ENCODE data around the gene ONECUT3. TPM values are rescaled to one million over a fixed set of nuclear protein-coding genes. Genes with fewer than 3 reads are reported as not detected.
A peak's percentile ranks its signal among the peaks of the same experiment; 100 is the strongest.
"Not testable (repeated sequence)": the region's sequence is repeated elsewhere in the genome, so short reads cannot be mapped to it uniquely, and the experiment has no call there.

The ONECUT3 gene
- total RNA-seq, 8 experiments from 2014 or later: 0.11 to 3.7 (median 0.35) TPM; not detected in 1

DNA sequence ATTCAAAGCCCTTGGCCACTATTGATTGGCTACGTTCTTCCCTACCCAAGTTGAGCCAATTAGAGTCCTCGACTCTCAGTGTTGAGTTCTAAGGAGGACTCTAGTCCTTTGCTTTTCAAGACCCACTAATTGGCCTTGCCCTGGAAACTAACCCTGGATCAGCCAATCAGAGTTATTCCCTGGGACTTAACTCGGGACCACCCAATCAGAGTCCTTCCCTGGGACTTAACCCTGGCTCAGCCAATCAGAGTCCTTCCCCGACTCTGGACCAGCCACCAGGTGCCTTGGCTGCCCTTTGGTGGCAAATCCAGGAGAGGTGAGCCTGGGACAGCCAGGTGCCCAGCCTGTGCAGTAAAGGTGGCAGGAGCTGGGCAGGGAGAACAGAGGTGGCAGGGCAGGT, 30.0 kb downstream of the ONECUT3 start:
- in situ Hi-C loops (cut with MboI; ENCODE audit: low pct_unique_long_range_greater_than_20kb in 2 of 9, low sequenced_read_pairs in 9 of 9, unreplicated experiment in 9 of 9): loop anchor here in 3 of 9 experiments (25.0 kb wide), 2 partner anchors 96 to 246 kb away; no protein-coding TSS in a partner anchor
- Histone ChIP-seq H3K4me3 (no peak overlapping the region), H3K4me1 (replicated peaks in 1 of 2) (no peaks in the 10 kb centered on the region), H3K27ac (no peak overlapping the region)
- no peak for ATAC-seq (replicated peaks in 6 of 8)
- WGBS, 10 experiments: 11 to 100% (median 57%) methylated on average over 1 to 4 of the region's 4 CpGs; no CpG with 5 or more reads in 3 of the 10 experiments

DNA sequence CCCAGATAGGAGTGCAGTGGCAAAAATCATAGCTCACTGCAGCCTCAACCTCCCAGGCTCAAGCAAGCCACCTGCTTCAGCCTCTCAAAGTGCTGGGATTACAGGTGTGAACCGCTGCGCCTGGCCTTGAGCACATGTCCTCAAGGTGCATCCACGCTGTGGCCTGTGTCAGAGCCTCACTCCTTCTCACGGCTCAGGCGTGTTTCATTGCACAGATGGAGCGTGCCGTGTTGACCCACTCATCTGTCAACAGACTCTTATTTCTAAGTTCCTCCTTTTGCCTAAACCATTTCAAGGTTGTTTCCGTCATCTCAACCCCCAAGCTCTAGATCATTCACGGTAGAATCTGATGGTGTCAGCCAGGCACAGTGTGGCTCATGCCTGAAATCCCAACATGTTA, 30.6 kb downstream of the ONECUT3 start:
- H3K27ac ChIP-seq: no peak overlapping the region
- WGBS, 10 experiments: 40 to 100% (median 81%) methylated on average over 1 to 6 of the region's 9 CpGs; no CpG with 5 or more reads in 1 of the 10 experiments
- ATAC-seq (replicated peaks in 6 of 8): no peak
- H3K4me1 ChIP-seq (replicated peaks in 1 of 2): no peaks in the 10 kb centered on the region
- in situ Hi-C loops (cut with MboI; ENCODE audit: low pct_unique_long_range_greater_than_20kb in 2 of 9, low sequenced_read_pairs in 9 of 9, unreplicated experiment in 9 of 9): loop anchor here in 3 of 9 experiments (25.0 kb wide), 2 partner anchors 97 to 247 kb away; no protein-coding TSS in a partner anchor
- H3K4me3 ChIP-seq: no peak overlapping the region

DNA sequence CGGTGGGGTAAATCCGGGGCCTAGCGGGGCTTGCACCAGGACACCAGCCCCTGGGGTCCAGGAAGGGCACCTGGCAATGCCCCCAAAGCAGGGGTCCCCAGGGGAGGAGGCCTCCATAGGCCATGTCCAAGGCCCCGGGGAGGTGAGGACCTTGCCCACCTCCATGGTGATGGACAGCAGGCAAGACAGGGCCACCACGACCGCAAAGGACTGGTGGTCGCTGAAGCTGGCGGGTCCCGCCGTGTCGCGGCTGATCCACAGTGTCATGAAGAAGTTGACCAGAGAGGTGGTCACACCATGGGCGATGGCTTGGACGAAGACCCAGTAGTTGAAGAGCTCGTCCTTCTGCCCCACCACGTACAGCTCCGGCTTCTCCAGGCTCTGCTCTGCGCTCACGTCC, 32.0 kb downstream of the ONECUT3 start:
- no peak overlapping the region for H3K4me3 ChIP-seq
- H3K4me1 ChIP-seq (replicated peaks in 1 of 2): peaks cover 0 to 7% of the 10 kb centered on the region in 2 donors
- ATAC-seq (replicated peaks in 6 of 8): no peak
- in situ Hi-C loops (cut with MboI; ENCODE audit: low pct_unique_long_range_greater_than_20kb in 2 of 9, low sequenced_read_pairs in 9 of 9, unreplicated experiment in 9 of 9): loop anchor here in 3 of 9 experiments (25.0 kb wide), 2 partner anchors 98 to 248 kb away; no protein-coding TSS in a partner anchor
- no peak overlapping the region for H3K27ac ChIP-seq
- 63 to 87% (median 73%) methylated on average over 2 to 5 of the region's 19 CpGs; no CpG with 5 or more reads in 6 of the 10 experiments for WGBS, 10 experiments

DNA sequence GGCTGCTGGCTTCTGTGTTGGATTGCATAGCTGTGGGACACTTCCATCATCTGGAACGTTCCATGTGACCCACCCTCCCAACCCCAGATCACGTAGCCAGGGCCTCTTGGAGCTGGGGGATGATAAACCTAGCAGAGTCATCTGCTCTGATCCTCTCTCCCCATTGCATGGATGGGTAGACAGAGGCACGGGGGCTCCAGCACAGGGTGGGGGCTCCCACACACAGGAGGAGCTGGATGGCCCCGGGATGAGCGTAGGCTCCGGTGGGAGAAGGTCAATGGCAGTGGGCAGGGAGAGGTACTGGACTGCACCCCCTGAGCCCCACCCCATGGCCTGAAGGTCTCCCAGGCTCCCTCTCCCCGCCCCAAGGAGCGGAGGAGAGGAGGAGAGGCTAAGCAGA, 33.4 kb downstream of the ONECUT3 start:
- H3K27ac ChIP-seq: no peak overlapping the region
- WGBS, 10 experiments: 17 to 58% (median 20%) methylated on average over 1 to 2 of the region's 8 CpGs; no CpG with 5 or more reads in 7 of the 10 experiments
- ATAC-seq (replicated peaks in 6 of 8): no peak
- in situ Hi-C loops (cut with MboI; ENCODE audit: low pct_unique_long_range_greater_than_20kb in 2 of 9, low sequenced_read_pairs in 9 of 9, unreplicated experiment in 9 of 9): loop anchor here in 3 of 9 experiments (25.0 kb wide), 2 partner anchors 99 to 249 kb away; no protein-coding TSS in a partner anchor
- peaks cover 0 to 7% of the 10 kb centered on the region in 2 donors for H3K4me1 ChIP-seq (replicated peaks in 1 of 2)
- no peak overlapping the region for H3K4me3 ChIP-seq

DNA sequence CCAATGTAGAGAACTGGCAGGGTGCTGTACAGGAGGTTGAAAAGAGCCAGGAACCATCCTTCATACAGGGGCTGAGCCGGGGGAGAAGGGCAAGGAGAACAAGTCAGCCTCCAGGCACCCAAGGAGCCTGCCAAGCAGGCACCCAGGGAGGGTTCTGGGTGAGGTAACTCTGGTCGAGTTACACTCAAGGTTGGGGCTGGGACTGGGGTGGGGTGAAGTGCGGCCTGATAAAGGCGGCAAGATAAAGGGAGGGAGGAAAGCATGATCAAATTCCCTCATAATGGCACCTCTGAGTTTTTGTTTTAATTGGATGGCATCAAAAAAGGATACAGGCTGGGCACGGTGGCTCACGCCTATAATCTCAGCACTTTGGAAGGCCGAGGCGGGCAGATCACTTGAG, 33.8 kb downstream of the ONECUT3 start:
- no peak overlapping the region for H3K4me3 ChIP-seq
- no peak for ATAC-seq (replicated peaks in 6 of 8)
- 0 to 83% (median 30%) methylated on average over 1 to 2 of the region's 8 CpGs; no CpG with 5 or more reads in 6 of the 10 experiments for WGBS, 10 experiments
- H3K4me1 ChIP-seq (replicated peaks in 1 of 2): peaks cover 0 to 7% of the 10 kb centered on the region in 2 donors
- in situ Hi-C loops (cut with MboI; ENCODE audit: low pct_unique_long_range_greater_than_20kb in 2 of 9, low sequenced_read_pairs in 9 of 9, unreplicated experiment in 9 of 9): loop anchor here in 3 of 9 experiments (25.0 kb wide), 2 partner anchors 100 to 250 kb away; no protein-coding TSS in a partner anchor
- no peak overlapping the region for H3K27ac ChIP-seq

DNA sequence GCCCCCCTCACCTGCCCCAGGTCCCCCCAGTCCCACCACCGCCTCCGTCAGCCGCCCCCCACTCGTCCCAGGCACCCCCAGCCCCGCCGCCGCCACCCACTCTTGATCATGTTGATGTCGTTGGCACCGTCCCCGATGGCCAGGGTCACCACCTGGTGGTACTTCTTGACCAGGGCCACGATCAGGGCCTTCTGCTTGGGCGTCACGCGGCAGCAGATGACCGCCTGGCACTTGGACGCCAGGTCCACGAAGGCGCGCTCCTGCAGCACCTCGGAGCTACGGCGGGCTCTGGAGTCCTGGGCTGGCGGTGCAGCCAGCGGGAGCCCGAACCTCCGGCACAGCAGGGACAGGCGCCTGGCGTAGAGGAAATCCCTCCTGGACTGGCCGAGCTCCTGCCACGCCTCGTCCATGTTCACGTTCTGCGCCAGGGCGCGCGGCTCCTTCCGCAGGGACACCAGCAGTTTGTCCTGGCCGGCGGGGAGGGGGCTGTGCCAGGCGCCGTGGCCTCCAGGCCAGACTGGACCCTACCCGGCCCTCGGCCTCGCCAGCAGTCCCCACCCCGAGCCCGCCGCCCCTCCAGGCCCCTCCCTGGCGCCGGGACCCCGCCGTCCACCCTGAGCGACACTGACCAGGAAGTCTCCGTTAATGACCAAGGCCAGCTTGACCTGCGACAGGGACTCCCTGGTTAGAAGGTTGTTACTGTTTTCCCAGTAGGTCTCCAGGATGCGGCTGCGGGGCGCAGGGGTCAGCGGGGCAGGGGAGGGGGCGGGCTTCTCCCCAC, 36.1 kb downstream of the ONECUT3 start:
- Histone ChIP-seq H3K4me1 (replicated peaks in 1 of 2) (peaks cover 0 to 7% of the 10 kb centered on the region in 2 donors), H3K27ac (peak overlapping the region in 1 of 2 donors; percentile 10), H3K4me3 (peak overlapping the region in 1 of 5 donors; percentile 23)
- peak in 4 of 8 experiments; percentile 38 to 51 (median 48) for ATAC-seq (replicated peaks in 6 of 8)
- WGBS, 10 experiments: 0% methylated on average over 3 of the region's 59 CpGs; no CpG with 5 or more reads in 9 of the 10 experiments
- in situ Hi-C loops (cut with MboI; ENCODE audit: low pct_unique_long_range_greater_than_20kb in 2 of 9, low sequenced_read_pairs in 9 of 9, unreplicated experiment in 9 of 9): loop anchor here in 3 of 9 experiments (25.0 kb wide), 2 partner anchors 102 to 252 kb away; no protein-coding TSS in a partner anchor

DNA sequence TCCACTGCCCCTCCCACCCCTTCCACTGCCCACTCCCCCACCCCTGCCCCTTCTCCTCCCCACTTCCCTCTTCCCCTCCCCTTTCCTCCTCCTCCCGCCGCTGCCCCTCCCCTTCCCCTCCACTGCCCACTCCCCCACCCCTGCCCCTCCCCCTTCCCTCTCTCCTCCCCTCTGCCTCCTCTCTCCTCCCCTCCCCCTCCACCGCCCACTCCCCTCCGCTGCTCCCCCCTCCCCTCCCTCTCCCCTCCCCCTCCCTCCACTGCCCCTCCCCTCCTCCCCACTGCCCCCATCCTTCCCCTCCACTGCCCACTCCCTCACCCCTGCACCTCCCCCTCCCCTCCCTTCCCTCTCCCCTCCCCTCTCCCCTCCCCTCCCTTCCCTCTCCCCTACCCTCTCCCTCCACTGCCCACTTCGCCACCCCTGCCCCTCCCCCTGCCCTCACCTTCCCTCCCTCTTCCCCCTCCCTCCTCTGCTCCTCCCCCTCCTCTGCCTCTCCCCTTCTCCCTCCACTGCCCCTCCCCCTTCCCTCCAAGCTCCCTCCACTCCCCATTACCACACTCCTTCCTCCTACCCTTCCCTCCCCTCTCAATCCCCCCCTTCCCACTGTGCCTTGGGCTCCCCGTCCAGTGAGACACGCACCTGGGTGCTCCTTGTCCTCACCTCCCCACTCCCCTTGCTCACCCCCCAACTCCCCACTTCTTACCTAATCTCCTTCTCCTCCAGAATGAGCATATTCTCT, 36.9 kb downstream of the ONECUT3 start:
- peak overlapping the region in 1 of 5 donors; percentile 23 for H3K4me3 ChIP-seq
- WGBS, 10 experiments: no CpG with 5 or more reads among the region's 7 CpGs

DNA sequence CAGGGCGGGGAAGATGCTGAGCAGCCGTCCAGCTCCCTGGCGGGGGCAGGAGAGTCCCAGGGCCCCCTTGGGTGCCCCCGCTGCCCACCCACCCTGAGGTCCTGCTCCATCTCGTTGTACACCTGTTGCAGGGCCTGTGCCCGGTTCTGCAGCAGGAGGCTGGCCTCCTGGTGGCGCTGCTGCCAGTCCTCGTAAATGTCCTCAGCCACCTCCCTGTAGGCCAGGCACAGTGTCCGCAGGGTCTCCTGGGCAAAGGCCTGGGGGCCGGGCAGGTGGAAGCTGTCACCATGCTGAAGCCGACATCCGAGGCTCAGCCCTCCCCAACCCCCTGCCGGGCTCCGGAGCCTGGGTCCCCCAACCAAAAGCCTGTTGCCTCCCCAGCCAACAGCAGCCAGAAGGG, 38.6 kb downstream of the ONECUT3 start:
- in situ Hi-C loops (cut with MboI; ENCODE audit: low pct_unique_long_range_greater_than_20kb in 2 of 9, low sequenced_read_pairs in 9 of 9, unreplicated experiment in 9 of 9): loop anchor here in 3 of 9 experiments (25.0 kb wide), 2 partner anchors 105 to 255 kb away; no protein-coding TSS in a partner anchor
- no peak overlapping the region for H3K27ac ChIP-seq
- no peak for ATAC-seq (replicated peaks in 6 of 8)
- no peak overlapping the region for H3K4me3 ChIP-seq
- peaks cover 0 to 7% of the 10 kb centered on the region in 2 donors for H3K4me1 ChIP-seq (replicated peaks in 1 of 2)
- no CpG with 5 or more reads among the region's 14 CpGs for WGBS, 10 experiments

More for the DNA sequence above, 36.9 kb downstream of the ONECUT3 start:
- H3K4me1 ChIP-seq (replicated peaks in 1 of 2): peaks cover 0 to 7% of the 10 kb centered on the region in 2 donors
- in situ Hi-C loops (cut with MboI; ENCODE audit: low pct_unique_long_range_greater_than_20kb in 2 of 9, low sequenced_read_pairs in 9 of 9, unreplicated experiment in 9 of 9): loop anchor here in 3 of 9 experiments (25.0 kb wide), 2 partner anchors 103 to 253 kb away; no protein-coding TSS in a partner anchor
- peak in 2 of 8 experiments; percentile 2 to 68 for ATAC-seq (replicated peaks in 6 of 8)
- peak overlapping the region in 1 of 2 donors; percentile 68 for H3K27ac ChIP-seq

DNA sequence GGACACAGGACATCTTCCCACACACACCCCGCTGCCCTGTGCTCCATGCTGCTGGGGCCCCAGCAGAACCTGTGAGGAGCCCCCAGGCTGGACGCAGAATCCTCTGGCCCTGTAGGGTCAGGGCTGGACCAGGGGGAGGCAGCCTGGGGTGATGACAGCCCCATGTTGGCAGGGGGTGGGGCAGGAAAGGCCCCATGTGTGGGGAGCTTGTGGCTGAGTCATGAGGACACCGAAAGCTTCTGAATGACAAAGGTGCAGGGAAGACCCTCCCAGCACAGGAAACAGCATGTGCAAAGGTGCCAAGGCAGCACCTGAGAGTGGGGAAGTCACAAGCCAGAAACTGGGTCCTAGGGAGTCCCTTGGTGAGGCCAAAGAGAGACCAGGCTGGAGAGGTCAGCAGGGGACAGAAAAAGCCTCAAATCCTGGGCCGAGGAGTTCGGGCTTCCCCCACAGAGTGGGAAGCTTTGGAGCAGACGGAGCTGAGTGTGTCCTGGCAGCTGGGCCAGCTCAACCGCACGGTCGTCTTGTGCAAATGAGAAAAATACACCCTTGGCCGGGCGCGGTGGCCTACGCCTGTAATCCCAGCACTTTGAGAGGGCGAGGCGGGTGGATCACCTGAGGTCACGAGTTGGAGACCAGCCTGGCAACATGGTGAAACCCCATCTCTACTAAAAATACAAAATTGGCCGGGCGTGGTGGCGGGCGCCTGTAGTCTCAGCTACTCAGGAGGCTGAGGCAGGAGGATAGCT, 41.3 kb downstream of the ONECUT3 start:
- ATAC-seq (replicated peaks in 6 of 8): no peak
- in situ Hi-C loops (cut with MboI; ENCODE audit: low pct_unique_long_range_greater_than_20kb in 2 of 9, low sequenced_read_pairs in 9 of 9, unreplicated experiment in 9 of 9): loop anchor here in 3 of 9 experiments (25.0 kb wide), 2 partner anchors 107 to 257 kb away; no protein-coding TSS in a partner anchor
- WGBS, 10 experiments: 30 to 91% (median 69%) methylated on average over 1 to 9 of the region's 20 CpGs; no CpG with 5 or more reads in 4 of the 10 experiments

DNA sequence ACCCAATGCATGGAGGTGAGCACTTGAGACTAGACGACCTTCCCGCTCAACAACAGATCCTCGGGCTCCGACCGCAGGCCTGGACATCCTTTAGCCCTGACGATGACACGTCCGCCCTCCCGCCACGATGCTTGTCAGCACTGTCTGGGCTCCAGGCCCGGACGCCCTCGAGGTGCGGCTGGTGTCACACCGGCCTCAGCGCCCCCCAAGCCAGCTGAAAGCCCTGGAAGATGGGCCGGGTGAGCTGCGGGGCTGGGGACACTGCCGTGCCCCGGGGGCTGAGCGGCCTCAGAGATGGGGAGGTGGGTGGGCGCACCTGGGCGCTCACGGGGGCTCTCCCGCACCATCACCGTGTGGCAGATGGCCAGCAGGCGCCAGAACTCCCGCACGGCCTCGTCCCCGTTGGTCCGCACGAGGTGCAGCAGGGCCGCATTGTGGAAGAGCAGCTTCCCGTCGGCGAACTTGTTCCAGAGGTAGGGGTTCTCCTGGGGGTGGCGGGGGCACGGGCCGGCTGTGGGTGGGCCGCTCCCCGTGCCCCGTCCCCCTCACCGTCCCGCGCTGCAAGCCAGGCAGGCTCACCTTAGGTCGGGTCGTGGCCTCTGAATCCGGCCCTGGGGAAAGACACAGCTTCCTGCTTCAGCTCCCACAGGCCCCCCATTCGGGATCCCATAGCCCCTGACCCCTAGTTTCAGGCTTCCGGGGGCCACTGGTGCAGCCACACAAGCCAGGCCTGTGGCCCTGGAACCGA, 43.3 kb downstream of the ONECUT3 start:
- H3K4me3 ChIP-seq: no peak overlapping the region
- ATAC-seq (replicated peaks in 6 of 8): peak in 4 of 8 experiments; percentile 9 to 25 (median 16)

More for the DNA sequence above, 41.3 kb downstream of the ONECUT3 start:
- peaks cover 0 to 3% of the 10 kb centered on the region in 2 donors for H3K4me1 ChIP-seq (replicated peaks in 1 of 2)
- no peak overlapping the region for H3K27ac ChIP-seq
- no peak overlapping the region for H3K4me3 ChIP-seq

DNA sequence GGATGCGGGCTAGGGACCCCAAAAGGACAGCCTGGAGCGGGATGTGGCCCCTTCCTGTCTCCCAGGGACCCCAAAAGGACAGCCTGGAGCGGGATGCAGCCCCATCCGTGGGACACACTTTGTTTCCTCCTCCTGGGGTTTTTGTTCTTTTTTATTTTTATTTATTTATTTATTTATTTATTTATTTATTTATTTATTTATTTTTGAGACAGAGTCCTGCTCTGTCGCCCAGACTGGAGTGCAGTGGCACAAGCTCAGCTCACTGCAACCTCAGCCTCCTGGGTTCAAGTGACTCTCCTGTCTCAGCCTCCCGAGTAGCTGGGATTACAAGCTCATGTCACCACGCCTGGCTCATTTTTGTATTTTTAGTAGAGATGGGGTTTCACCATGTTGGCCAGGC, 44.0 kb downstream of the ONECUT3 start:
- not testable (repeated sequence) for H3K4me1 ChIP-seq (replicated peaks in 1 of 2); H3K27ac ChIP-seq; ATAC-seq (replicated peaks in 6 of 8); H3K4me3 ChIP-seq
- WGBS, 10 experiments: 68 to 100% (median 85%) methylated on average over 1 to 6 of the region's 7 CpGs
- in situ Hi-C loops (cut with MboI; ENCODE audit: low pct_unique_long_range_greater_than_20kb in 2 of 9, low sequenced_read_pairs in 9 of 9, unreplicated experiment in 9 of 9): loop anchor here in 3 of 9 experiments (25.0 kb wide), 2 partner anchors 110 to 260 kb away; no protein-coding TSS in a partner anchor

More for the DNA sequence above, 43.3 kb downstream of the ONECUT3 start:
- no peak overlapping the region for H3K27ac ChIP-seq
- in situ Hi-C loops (cut with MboI; ENCODE audit: low pct_unique_long_range_greater_than_20kb in 2 of 9, low sequenced_read_pairs in 9 of 9, unreplicated experiment in 9 of 9): loop anchor here in 3 of 9 experiments (25.0 kb wide), 2 partner anchors 109 to 259 kb away; no protein-coding TSS in a partner anchor
- WGBS, 10 experiments: 60 to 100% (median 78%) methylated on average over 1 to 4 of the region's 52 CpGs; no CpG with 5 or more reads in 6 of the 10 experiments
- no peaks in the 10 kb centered on the region for H3K4me1 ChIP-seq (replicated peaks in 1 of 2)

Data from motor neuron (in vitro differentiated cells).